Ishikawa (cell line): ENCODE measurements around the gene MAP3K20.

Experiments used
- CEBPB ChIP-seq: IDR thresholded peaks from 2 replicates; pipeline ENCODE4 v1.6.1; 2012
- CREB1 ChIP-seq: IDR thresholded peaks from 2 replicates; pipeline ENCODE4 v1.6.1; 2012; ENCODE audit warnings: low read depth
- EGR1 ChIP-seq: IDR thresholded peaks from 2 replicates; pipeline ENCODE4 v1.6.1; 2012
- EP300 ChIP-seq: IDR thresholded peaks from 2 replicates; pipeline ENCODE4 v1.6.1; 2012; ENCODE audit warnings: borderline replicate concordance
- FOXM1 ChIP-seq: IDR thresholded peaks from 2 replicates; pipeline ENCODE4 v1.6.1; 2012; ENCODE audit warnings: low read depth, borderline replicate concordance
- MAX ChIP-seq: IDR thresholded peaks from 2 replicates; pipeline ENCODE4 v1.6.1; 2012
- NFIC ChIP-seq: IDR thresholded peaks from 2 replicates; pipeline ENCODE4 v1.6.1; 2012
- RAD21 ChIP-seq: IDR thresholded peaks from 2 replicates; pipeline ENCODE4 v1.6.1; 2012; ENCODE audit warnings: low read depth
- REST ChIP-seq: IDR thresholded peaks from 2 replicates; pipeline ENCODE4 v1.6.1; 2012; ENCODE audit warnings: low read depth, mild to moderate bottlenecking
- TAF1 ChIP-seq: IDR thresholded peaks from 2 replicates; pipeline ENCODE4 v1.6.1; 2012; ENCODE audit warnings: low read depth, mild to moderate bottlenecking
- TCF12 ChIP-seq: IDR thresholded peaks from 2 replicates; pipeline ENCODE4 v1.6.1; 2012; ENCODE audit warnings: low read depth
- TEAD4 ChIP-seq: IDR thresholded peaks from 2 replicates; pipeline ENCODE4 v1.6.1; 2012
- USF1 ChIP-seq: IDR thresholded peaks from 2 replicates; pipeline ENCODE4 v1.6.1; 2012
- YY1 ChIP-seq: IDR thresholded peaks from 2 replicates; pipeline ENCODE4 v1.6.1; 2012; ENCODE audit warnings: low read depth
- ZBTB7A ChIP-seq: IDR thresholded peaks from 2 replicates; pipeline ENCODE4 v1.6.1; 2012; ENCODE audit warnings: low read depth

Gene MAP3K20

GRCh38 chr2:173030561-173031490 lies 44.8 kb upstream of the MAP3K20 start:
- TF ChIP-seq TEAD4 (no peak), TAF1 (no peak), USF1 (no peak), TCF12 (no peak), RAD21 (no peak), CEBPB (no peak), CREB1 (no peak), EP300 (no peak), EGR1 (no peak), NFIC (no peak), ZBTB7A (no peak), FOXM1 (no peak), REST (no peak), YY1 (no peak), MAX (no peak)

- no peak for TF ChIP-seq TCF12
- no peak for TF ChIP-seq FOXM1
- TF ChIP-seq REST, result no peak
- no peak for TF ChIP-seq NFIC
- no peak for TF ChIP-seq YY1
- TF ChIP-seq CEBPB, result no peak
- TF ChIP-seq CREB1, result no peak
- TF ChIP-seq MAX, result no peak
- TF ChIP-seq TAF1, result no peak
- TF ChIP-seq RAD21, result no peak
- TF ChIP-seq EP300, result no peak
- TF ChIP-seq TEAD4, result no peak
- TF ChIP-seq EGR1, result no peak
- TF ChIP-seq USF1, result no peak
- TF ChIP-seq ZBTB7A, result no peak
Observed at GRCh38 chr2:173032032-173032431, 43.6 kb upstream of the MAP3K20 start.

GRCh38 chr2:173033084-173033483 lies 42.6 kb upstream of the MAP3K20 start:
- no peak for TF ChIP-seq FOXM1
- TF ChIP-seq CEBPB, result no peak
- TF ChIP-seq ZBTB7A, result no peak
- TF ChIP-seq YY1, result no peak
- no peak for TF ChIP-seq RAD21
- TF ChIP-seq TEAD4, result no peak
- TF ChIP-seq USF1, result no peak
- TF ChIP-seq MAX, result no peak
- TF ChIP-seq NFIC, result no peak
- TF ChIP-seq REST, result no peak
- TF ChIP-seq EGR1, result no peak
- no peak for TF ChIP-seq EP300
- no peak for TF ChIP-seq CREB1
- TF ChIP-seq TCF12, result no peak
- no peak for TF ChIP-seq TAF1
